GM12892 (cell line): ENCODE measurements around the gene ADCY6.

Source experiments
- POLR2A ChIP-seq: IDR thresholded peaks from 2 replicates; pipeline ENCODE4 v1.6.1; 2011; ENCODE audit warnings: low read depth, low read length, control low read depth
- POLR2AphosphoS5 ChIP-seq: IDR thresholded peaks from 2 replicates; pipeline ENCODE4 v1.6.1; 2011; ENCODE audit warnings: low read depth, low read length, control low read depth

DNA sequence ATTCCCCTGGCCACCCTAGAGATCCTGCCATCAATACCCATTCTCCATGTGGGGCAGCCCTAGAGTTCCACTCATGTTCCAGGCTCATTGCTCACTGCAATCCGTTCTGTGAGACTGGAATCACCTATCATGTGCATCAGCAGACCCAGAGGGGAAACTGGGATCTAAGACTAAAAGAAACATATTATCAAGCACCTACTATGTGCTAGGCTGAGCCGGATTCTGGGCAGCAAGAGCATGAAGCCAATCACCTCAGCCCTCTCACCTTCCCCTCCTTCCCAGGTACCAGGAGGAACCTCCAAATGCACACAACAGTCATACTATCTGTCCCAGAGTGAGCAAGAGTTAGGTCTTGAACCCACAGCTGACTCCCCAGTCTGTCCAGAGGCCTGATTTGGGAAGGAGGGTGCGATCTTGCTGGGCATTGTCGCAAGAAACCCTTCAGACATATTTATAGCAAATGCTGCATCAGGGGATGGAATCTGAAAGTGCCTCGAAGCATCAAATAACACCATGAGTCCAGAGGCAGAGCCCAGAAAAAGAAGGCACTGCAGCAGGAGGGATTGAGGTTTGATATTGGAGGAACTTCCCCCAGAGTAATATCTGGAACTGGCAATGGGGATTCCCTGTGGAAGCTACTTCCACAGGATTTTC is 22.7 kb upstream of the ADCY6 start:
- no peak for TF ChIP-seq POLR2AphosphoS5
- TF ChIP-seq POLR2A, result no peak
